PC-9 (cell line): Measurements from ENCODE around the gene LIMCH1. TPM values are rescaled to one million over a fixed set of nuclear protein-coding genes. Genes with fewer than 3 reads are reported as not detected.

ENCODE experiments used
- BruUV-seq: library from RNA; stranded (reverse); fragments of 400-500 nt; replicated peaks from 2 replicates; lab custom pipeline; 2021; lab: Mats Ljungman, UMichigan
- CTCF ChIA-PET: fragments of 300-600 bp; sonication (Branson Sonifier 250); formaldehyde crosslinking; loops from one replicate; lab custom pipeline; 2022; ENCODE audit warnings: antibody characterized with exemption; lab: Charles Lee
- POLR2A ChIA-PET: fragments of 300-600 bp; sonication (Branson Sonifier 250); formaldehyde crosslinking; loops from one replicate; lab custom pipeline; 2022; ENCODE audit warnings: antibody characterized with exemption; ENCODE audit not compliant: unreplicated experiment; lab: Charles Lee
- DNase-seq, 2 experiments: peaks; one replicate each; pipeline versions ENCODE4 v3.0.0 to v3.0.0-alpha.2; 2015 to 2022; ENCODE audit warnings: mixed read lengths in 1 of 2
- H2AFZ ChIP-seq: fragments of 200-600 bp; sonication (generic); 2 replicates; pipeline ENCODE4 v1.8.1; 2017; ENCODE audit warnings: antibody characterized with exemption
- H3F3A ChIP-seq: fragments of 200-600 bp; sonication (generic); 2 replicates; pipeline ENCODE4 v1.8.1; 2017; ENCODE audit warnings: antibody characterized with exemption, mild to moderate bottlenecking, low read depth; ENCODE audit not compliant: insufficient read depth
- H3K27ac ChIP-seq: fragments of 200-600 bp; sonication (generic); 2 replicates; pipeline ENCODE4 v1.6.1; 2016; ENCODE audit warnings: mixed run types
- H3K27me3 ChIP-seq: fragments of 200-600 bp; sonication (generic); 2 replicates; pipeline ENCODE4 v1.6.1; 2016; ENCODE audit warnings: low read depth, mixed run types; ENCODE audit not compliant: insufficient read depth
- H3K36me3 ChIP-seq: fragments of 200-600 bp; sonication (generic); 2 replicates; pipeline ENCODE4 v1.6.1; 2016; ENCODE audit warnings: low read depth, mixed run types
- H3K4me1 ChIP-seq: fragments of 200-600 bp; sonication (generic); replicated peaks from 2 replicates; pipeline ENCODE4 v1.6.1; 2016; ENCODE audit warnings: mixed run types; ENCODE audit not compliant: insufficient read depth
- H3K4me2 ChIP-seq: fragments of 200-600 bp; sonication (generic); 2 replicates; pipeline ENCODE4 v1.6.1; 2017; ENCODE audit warnings: mixed run types
- H3K4me3 ChIP-seq: fragments of 200-600 bp; sonication (generic); 2 replicates; pipeline ENCODE4 v1.6.1; 2016; ENCODE audit warnings: mixed run types
- H3K79me2 ChIP-seq: fragments of 200-600 bp; sonication (generic); 2 replicates; pipeline ENCODE4 v1.6.1; 2017; ENCODE audit warnings: low read depth, mixed run types
- H3K9me2 ChIP-seq: fragments of 200-600 bp; sonication (generic); 2 replicates; pipeline ENCODE4 v1.8.1; 2017; ENCODE audit warnings: mild to moderate bottlenecking; ENCODE audit not compliant: insufficient read depth
- H3K9me3 ChIP-seq: fragments of 200-600 bp; sonication (generic); 2 replicates; pipeline ENCODE4 v1.8.1; 2016; ENCODE audit warnings: low read depth; ENCODE audit not compliant: insufficient read depth
- H4K20me1 ChIP-seq: fragments of 200-600 bp; sonication (generic); 2 replicates; pipeline ENCODE4 v1.8.1; 2017; ENCODE audit not compliant: insufficient read depth
- CTCF ChIP-seq: fragments of 200-600 bp; sonication (generic); conservative IDR thresholded peaks from 2 replicates; pipeline ENCODE4 v1.6.1; 2017; ENCODE audit warnings: mixed run types, antibody characterized with exemption, mild to moderate bottlenecking, moderate library complexity
- EZH2 ChIP-seq: fragments of 200-600 bp; sonication (generic); IDR thresholded peaks from 2 replicates; pipeline ENCODE4 v1.8.0; 2017; ENCODE audit warnings: antibody characterized with exemption, low read depth
- intact Hi-C: fragments of 100-400 bp; cut with micrococcal nuclease; formaldehyde crosslinking; loops from one replicate; pipeline ENCODE4 v1.10.0; 2022; ENCODE audit not compliant: unreplicated experiment
- total RNA-seq: library from RNA; stranded (reverse); gene quantifications from 2 replicates; pipeline ENCODE4 v1.2.3, GENCODE V29; 2021

The LIMCH1 gene
- total RNA-seq, 1 experiment from 2014 or later: 339 TPM

DNA sequence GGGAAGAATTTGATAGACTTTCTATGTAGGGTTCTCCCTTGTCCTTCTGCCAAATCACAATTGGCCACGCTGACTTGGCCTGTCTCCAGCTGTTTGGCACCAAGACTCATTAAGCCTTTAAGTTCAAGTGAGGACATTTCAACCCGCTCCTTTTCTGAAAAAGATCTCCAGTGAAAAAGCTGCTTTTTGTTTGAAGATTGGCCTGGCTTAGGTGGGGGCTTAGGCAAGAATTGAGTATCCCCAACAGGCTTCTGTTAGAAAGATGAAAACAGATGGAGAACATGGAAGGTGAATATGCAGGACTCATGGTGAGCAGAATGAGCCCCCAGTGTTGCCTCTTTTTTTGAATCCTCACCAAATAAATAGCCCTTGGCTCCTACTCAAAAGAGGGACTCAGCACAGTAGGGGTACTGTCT, 28.5 kb upstream of the LIMCH1 start:
- H3K27me3 ChIP-seq: no peaks in the 10 kb centered on the region
- no peaks in the 10 kb centered on the region; the same call in 1 of the 2 replicates for H3K4me1 ChIP-seq
- no TSS peak for BruUV-seq
- H3K9me3 ChIP-seq: no peaks in the 10 kb centered on the region
- peaks cover 18% of the 10 kb centered on the region; the same call in 1 of the 2 replicates for H3K36me3 ChIP-seq
- no peak for DNase-seq
- ChIA-PET POLR2A (no interaction called here), CTCF (no interaction called here)
- H3K9me2 ChIP-seq: 0 out of 2 replicates have a peak, but pooled peaks cover 5% of the 10 kb centered on the region
- H3K4me2 ChIP-seq: no peak overlapping the region
- TF ChIP-seq EZH2 (no peak), CTCF (no peak)
- H3F3A ChIP-seq: no peaks in the 10 kb centered on the region; the same call in 1 of the 2 replicates
- no peaks in the 10 kb centered on the region for H4K20me1 ChIP-seq
- H2AFZ ChIP-seq: no peak overlapping the region
- intact Hi-C loops: loop anchor here (5.0 to 10.0 kb wide), 2 partner anchors 77 to 225 kb away; no protein-coding TSS in a partner anchor
- no peak overlapping the region for H3K27ac ChIP-seq
- peaks cover 10% of the 10 kb centered on the region; the same call in 1 of the 2 replicates for H3K79me2 ChIP-seq
- H3K4me3 ChIP-seq: no peak overlapping the region

DNA sequence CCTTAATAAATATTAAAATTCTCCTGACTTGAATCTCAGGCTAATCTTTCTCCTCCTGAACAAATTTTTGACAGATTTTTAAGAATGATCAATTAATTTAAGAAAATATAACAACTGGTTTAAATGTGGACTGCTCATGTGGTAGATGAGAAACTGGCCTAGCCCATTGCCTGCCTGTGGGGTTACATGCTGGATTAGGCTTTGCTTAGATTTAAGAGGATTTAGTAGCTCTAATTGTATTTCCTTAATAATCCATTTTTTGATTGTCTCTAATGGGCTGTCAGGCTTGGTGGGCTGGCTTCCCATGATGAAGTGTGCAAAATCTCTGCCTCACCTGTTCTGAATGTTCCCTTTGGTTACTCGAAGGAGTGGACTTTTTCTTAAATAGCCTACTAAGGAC, 27.8 kb upstream of the LIMCH1 start:
- no peak for DNase-seq
- H3K9me2 ChIP-seq: 0 out of 2 replicates have a peak, but pooled peaks cover 5% of the 10 kb centered on the region
- no peak overlapping the region for H2AFZ ChIP-seq
- H4K20me1 ChIP-seq: no peaks in the 10 kb centered on the region
- ChIA-PET POLR2A (interaction anchor here (0.5 kb wide), 1 partner anchor 42 kb away, joined by 3 read pairs; no protein-coding TSS in a partner anchor), CTCF (no interaction called here)
- TF ChIP-seq CTCF (no peak), EZH2 (no peak)
- no peaks in the 10 kb centered on the region for H3K27me3 ChIP-seq
- peaks cover 10% of the 10 kb centered on the region; the same call in 1 of the 2 replicates for H3K79me2 ChIP-seq
- H3K4me3 ChIP-seq: no peak overlapping the region
- H3K36me3 ChIP-seq: peaks cover 18% of the 10 kb centered on the region; the same call in 1 of the 2 replicates
- no peaks in the 10 kb centered on the region for H3K9me3 ChIP-seq
- intact Hi-C loops: no loop called here
- no peak overlapping the region for H3K27ac ChIP-seq
- no TSS peak for BruUV-seq
- H3F3A ChIP-seq: no peaks in the 10 kb centered on the region
- H3K4me1 ChIP-seq: no peaks in the 10 kb centered on the region; the same call in 1 of the 2 replicates
- H3K4me2 ChIP-seq: no peak overlapping the region

- Histone ChIP-seq H2AFZ (no peak overlapping the region), H3K4me1 (no peaks in the 10 kb centered on the region), H3K79me2 (no peaks in the 10 kb centered on the region; the same call in 1 of the 2 replicates), H3K27ac (no peak overlapping the region), H3K4me2 (no peak overlapping the region), H3F3A (peaks cover 6% of the 10 kb centered on the region; the same call in 1 of the 2 replicates), H3K4me3 (no peak overlapping the region), H4K20me1 (no peaks in the 10 kb centered on the region), H3K27me3 (no peaks in the 10 kb centered on the region), H3K9me2 (0 out of 2 replicates have a peak, but pooled peaks cover 5% of the 10 kb centered on the region), H3K9me3 (no peaks in the 10 kb centered on the region), H3K36me3 (peaks cover 11% of the 10 kb centered on the region; the same call in 1 of the 2 replicates)
- intact Hi-C loops: no loop called here
- TF ChIP-seq EZH2 (no peak), CTCF (no peak)
- BruUV-seq: no TSS peak
- ChIA-PET POLR2A (no interaction called here), CTCF (no interaction called here)
- no peak for DNase-seq
Observed at GRCh38 chr4:41512136-41512535, 25.8 kb upstream of the LIMCH1 start.
